ENCODE measurements around the gene MACROD2. TPM values are rescaled to one million over a fixed set of nuclear protein-coding genes. Genes with fewer than 3 reads are reported as not detected.
A peak's percentile ranks its signal among the peaks of the same experiment; 100 is the strongest.

The MACROD2 gene
- polyA plus RNA-seq, 6 donors from 2014 or later, result 27.2 to 49.3 (median 36.4) TPM

GRCh38 chr20:14067603-14068002 lies 72.3 kb downstream of the MACROD2 start:
- no peak overlapping the region for H3K27ac Mint-ChIP-seq
- H3K9me3 Mint-ChIP-seq, result peaks cover 0 to 2% (median 0%) of the 10 kb centered on the region in 7 donors
- no peaks in the 10 kb centered on the region for H3K36me3 Mint-ChIP-seq
- ATAC-seq (ENCODE audit: low read depth in 2 of 2) (no peak), DNase-seq (no peak)
- no peak overlapping the region for H3K4me3 Mint-ChIP-seq
- peaks cover 0 to 17% (median 0%) of the 10 kb centered on the region in 3 donors for H3K27me3 Mint-ChIP-seq
- H3K4me1 Mint-ChIP-seq, result no peaks in the 10 kb centered on the region

GRCh38 chr20:14069796-14070195 lies 74.5 kb downstream of the MACROD2 start:
- H3K9me3 Mint-ChIP-seq, result peaks cover 0 to 2% (median 0%) of the 10 kb centered on the region in 7 donors
- no peak overlapping the region for H3K4me3 Mint-ChIP-seq
- DNase-seq, result no peak
- H3K27me3 Mint-ChIP-seq, result peaks cover 0 to 16% (median 0%) of the 10 kb centered on the region in 3 donors
- H3K27ac Mint-ChIP-seq, result no peak overlapping the region
- H3K36me3 Mint-ChIP-seq, result no peaks in the 10 kb centered on the region
- no peaks in the 10 kb centered on the region for H3K4me1 Mint-ChIP-seq
- ATAC-seq (ENCODE audit: low read depth in 2 of 2), result no peak

GRCh38 chr20:14093652-14094051 lies 98.3 kb downstream of the MACROD2 start:
- no peak overlapping the region for H3K27ac Mint-ChIP-seq

GRCh38 chr20:14098261-14098660 lies 102.9 kb downstream of the MACROD2 start:
- no peaks in the 10 kb centered on the region for H3K27me3 Mint-ChIP-seq
- H3K9me3 Mint-ChIP-seq, result no peaks in the 10 kb centered on the region
- ATAC-seq (ENCODE audit: low read depth in 2 of 2), result no peak
- no peak for DNase-seq
- H3K36me3 Mint-ChIP-seq, result no peaks in the 10 kb centered on the region
- no peak overlapping the region for H3K27ac Mint-ChIP-seq
- no peaks in the 10 kb centered on the region for H3K4me1 Mint-ChIP-seq
- H3K4me3 Mint-ChIP-seq, result no peak overlapping the region

More at GRCh38 chr20:14093652-14094051, 98.3 kb downstream of the MACROD2 start:
- DNase-seq (no peak), ATAC-seq (ENCODE audit: low read depth in 2 of 2) (no peak)
- Mint-ChIP-seq H3K36me3 (no peaks in the 10 kb centered on the region), H3K4me1 (no peaks in the 10 kb centered on the region), H3K4me3 (no peak overlapping the region), H3K27me3 (no peaks in the 10 kb centered on the region), H3K9me3 (no peaks in the 10 kb centered on the region)

GRCh38 chr20:14113416-14113815 lies 118.1 kb downstream of the MACROD2 start:
- no peak overlapping the region for H3K27ac Mint-ChIP-seq
- peaks cover 2 to 19% (median 9%) of the 10 kb centered on the region in 7 donors for H3K9me3 Mint-ChIP-seq
- no peaks in the 10 kb centered on the region for H3K4me1 Mint-ChIP-seq
- H3K4me3 Mint-ChIP-seq, result no peak overlapping the region
- DNase-seq (no peak), ATAC-seq (ENCODE audit: low read depth in 2 of 2) (no peak)
- peaks cover 0 to 7% (median 0%) of the 10 kb centered on the region in 3 donors for H3K27me3 Mint-ChIP-seq
- no peaks in the 10 kb centered on the region for H3K36me3 Mint-ChIP-seq

- no peaks in the 10 kb centered on the region for H3K4me1 Mint-ChIP-seq
- ATAC-seq (ENCODE audit: low read depth in 2 of 2) (no peak), DNase-seq (no peak)
- no peaks in the 10 kb centered on the region for H3K36me3 Mint-ChIP-seq
- no peak overlapping the region for H3K4me3 Mint-ChIP-seq
- H3K27ac Mint-ChIP-seq, result peak overlapping the region in 1 of 6 donors; percentile 41
- H3K27me3 Mint-ChIP-seq, result peaks cover 0 to 7% (median 0%) of the 10 kb centered on the region in 3 donors
- H3K9me3 Mint-ChIP-seq, result peaks cover 1 to 18% (median 9%) of the 10 kb centered on the region in 7 donors
Measured at GRCh38 chr20:14114065-14114704, 118.9 kb downstream of the MACROD2 start.

GRCh38 chr20:14116037-14116436 lies 120.7 kb downstream of the MACROD2 start:
- H3K9me3 Mint-ChIP-seq, result peaks cover 0 to 9% (median 2%) of the 10 kb centered on the region in 7 donors
- H3K4me3 Mint-ChIP-seq, result no peak overlapping the region
- ATAC-seq (ENCODE audit: low read depth in 2 of 2) (no peak), DNase-seq (no peak)
- no peaks in the 10 kb centered on the region for H3K36me3 Mint-ChIP-seq
- peaks cover 0 to 7% (median 0%) of the 10 kb centered on the region in 3 donors for H3K27me3 Mint-ChIP-seq
- no peaks in the 10 kb centered on the region for H3K4me1 Mint-ChIP-seq
- no peak overlapping the region for H3K27ac Mint-ChIP-seq

- Mint-ChIP-seq H3K27me3 (peaks cover 0 to 7% (median 0%) of the 10 kb centered on the region in 3 donors), H3K4me3 (no peak overlapping the region), H3K4me1 (no peaks in the 10 kb centered on the region), H3K9me3 (peaks cover 0 to 4% (median 0%) of the 10 kb centered on the region in 7 donors), H3K27ac (no peak overlapping the region), H3K36me3 (no peaks in the 10 kb centered on the region)
- ATAC-seq (ENCODE audit: low read depth in 2 of 2), result no peak
- no peak for DNase-seq
Measured at GRCh38 chr20:14117768-14118167, 122.5 kb downstream of the MACROD2 start.

GRCh38 chr20:14126856-14127255 lies 131.5 kb downstream of the MACROD2 start:
- H3K36me3 Mint-ChIP-seq, result no peaks in the 10 kb centered on the region
- H3K4me3 Mint-ChIP-seq, result no peak overlapping the region
- H3K9me3 Mint-ChIP-seq, result peaks cover 0 to 6% (median 0%) of the 10 kb centered on the region in 7 donors
- no peaks in the 10 kb centered on the region for H3K4me1 Mint-ChIP-seq
- ATAC-seq (ENCODE audit: low read depth in 2 of 2) (no peak), DNase-seq (no peak)
- H3K27me3 Mint-ChIP-seq, result peaks cover 0 to 5% (median 0%) of the 10 kb centered on the region in 3 donors
- no peak overlapping the region for H3K27ac Mint-ChIP-seq

- Mint-ChIP-seq H3K4me3 (no peak overlapping the region), H3K4me1 (no peaks in the 10 kb centered on the region)
- no peak for DNase-seq
Measured at GRCh38 chr20:14127514-14128223, 132.4 kb downstream of the MACROD2 start.

GRCh38 chr20:14134004-14134403 lies 138.7 kb downstream of the MACROD2 start:
- ATAC-seq (ENCODE audit: low read depth in 2 of 2) (no peak), DNase-seq (no peak)
- Mint-ChIP-seq H3K4me1 (no peaks in the 10 kb centered on the region), H3K9me3 (peaks cover 0 to 9% (median 0%) of the 10 kb centered on the region in 7 donors), H3K4me3 (no peak overlapping the region), H3K36me3 (peaks cover 0 to 4% of the 10 kb centered on the region in 2 donors), H3K27ac (no peak overlapping the region), H3K27me3 (no peaks in the 10 kb centered on the region)

More at GRCh38 chr20:14127514-14128223, 132.4 kb downstream of the MACROD2 start:
- no peak for ATAC-seq (ENCODE audit: low read depth in 2 of 2)
- Mint-ChIP-seq H3K27ac (no peak overlapping the region), H3K27me3 (peaks cover 0 to 5% (median 0%) of the 10 kb centered on the region in 3 donors), H3K36me3 (no peaks in the 10 kb centered on the region), H3K9me3 (peaks cover 0 to 6% (median 0%) of the 10 kb centered on the region in 7 donors)

GRCh38 chr20:14142171-14142570 lies 146.9 kb downstream of the MACROD2 start:
- H3K27me3 Mint-ChIP-seq, result peaks cover 0 to 5% (median 0%) of the 10 kb centered on the region in 3 donors
- ATAC-seq (ENCODE audit: low read depth in 2 of 2) (no peak), DNase-seq (no peak)

GRCh38 chr20:14142964-14143627 lies 147.8 kb downstream of the MACROD2 start:
- ATAC-seq (ENCODE audit: low read depth in 2 of 2) (no peak), DNase-seq (no peak)
- H3K27ac Mint-ChIP-seq, result no peak overlapping the region
- H3K4me1 Mint-ChIP-seq, result no peaks in the 10 kb centered on the region
- H3K27me3 Mint-ChIP-seq, result peaks cover 0 to 5% (median 0%) of the 10 kb centered on the region in 3 donors
- peaks cover 0 to 3% (median 0%) of the 10 kb centered on the region in 7 donors for H3K9me3 Mint-ChIP-seq
- H3K4me3 Mint-ChIP-seq, result no peak overlapping the region
- no peaks in the 10 kb centered on the region for H3K36me3 Mint-ChIP-seq

More at GRCh38 chr20:14142171-14142570, 146.9 kb downstream of the MACROD2 start:
- Mint-ChIP-seq H3K27ac (no peak overlapping the region), H3K4me3 (no peak overlapping the region), H3K4me1 (no peaks in the 10 kb centered on the region), H3K36me3 (no peaks in the 10 kb centered on the region), H3K9me3 (peaks cover 0 to 3% (median 0%) of the 10 kb centered on the region in 7 donors)
